GM13977 (cell line): Measurements from ENCODE around the gene ACSS2.

Source experiments
- DNase-seq: peaks from one replicate; pipeline ENCODE4 v3.0.0; 2012; ENCODE audit warnings: low spot score
- in situ Hi-C: fragments of 300-500 bp; cut with MboI; formaldehyde crosslinking; loops from one replicate; pipeline ENCODE4 v1.12.0; 2022; ENCODE audit warnings: low sequenced_read_pairs, low pct_unique_long_range_greater_than_20kb, mixed read lengths, inconsistent platforms; ENCODE audit not compliant: unreplicated experiment
- TF ChIP-seq, protein P1 (sequence below): IDR thresholded peaks from 2 replicates; pipeline ENCODE4 v1.5.1; 2012; ENCODE audit warnings: mild to moderate bottlenecking, control low read depth; ENCODE audit not compliant: insufficient read depth; ENCODE audit errors: extremely low read depth, missing control alignments

The ACSS2 gene

DNA sequence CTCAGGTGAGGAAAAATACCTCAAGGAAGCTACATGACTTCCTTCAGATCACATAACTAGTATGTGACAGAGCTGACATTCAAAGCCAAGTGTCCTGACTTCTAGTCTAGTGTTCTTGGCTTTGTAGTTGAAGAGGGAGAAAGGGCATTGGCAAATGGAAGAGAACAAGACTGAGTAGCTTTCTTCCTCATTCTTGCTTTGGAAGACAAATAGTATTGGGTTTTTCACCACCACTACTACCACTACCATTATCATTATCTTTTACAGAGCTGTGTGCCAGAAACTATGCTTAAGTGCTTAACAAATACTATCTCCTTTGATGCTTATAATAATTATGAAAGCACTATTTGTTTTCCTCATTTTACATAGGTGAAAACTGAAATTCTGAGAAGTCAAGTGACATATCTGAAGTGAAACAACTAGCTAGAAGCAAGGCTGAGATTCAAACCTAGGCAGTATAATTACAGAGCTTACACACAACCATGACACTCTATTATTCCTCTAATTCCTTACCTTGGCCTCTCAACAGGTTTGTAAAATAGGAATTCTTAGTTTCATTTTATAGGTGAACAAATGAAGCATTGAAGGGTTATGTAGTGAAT, 6.8 kb downstream of the ACSS2 start:
- TF ChIP-seq, protein P1, sequence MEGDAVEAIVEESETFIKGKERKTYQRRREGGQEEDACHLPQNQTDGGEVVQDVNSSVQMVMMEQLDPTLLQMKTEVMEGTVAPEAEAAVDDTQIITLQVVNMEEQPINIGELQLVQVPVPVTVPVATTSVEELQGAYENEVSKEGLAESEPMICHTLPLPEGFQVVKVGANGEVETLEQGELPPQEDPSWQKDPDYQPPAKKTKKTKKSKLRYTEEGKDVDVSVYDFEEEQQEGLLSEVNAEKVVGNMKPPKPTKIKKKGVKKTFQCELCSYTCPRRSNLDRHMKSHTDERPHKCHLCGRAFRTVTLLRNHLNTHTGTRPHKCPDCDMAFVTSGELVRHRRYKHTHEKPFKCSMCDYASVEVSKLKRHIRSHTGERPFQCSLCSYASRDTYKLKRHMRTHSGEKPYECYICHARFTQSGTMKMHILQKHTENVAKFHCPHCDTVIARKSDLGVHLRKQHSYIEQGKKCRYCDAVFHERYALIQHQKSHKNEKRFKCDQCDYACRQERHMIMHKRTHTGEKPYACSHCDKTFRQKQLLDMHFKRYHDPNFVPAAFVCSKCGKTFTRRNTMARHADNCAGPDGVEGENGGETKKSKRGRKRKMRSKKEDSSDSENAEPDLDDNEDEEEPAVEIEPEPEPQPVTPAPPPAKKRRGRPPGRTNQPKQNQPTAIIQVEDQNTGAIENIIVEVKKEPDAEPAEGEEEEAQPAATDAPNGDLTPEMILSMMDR: no peak
- no peak for DNase-seq
- in situ Hi-C loops: no loop called here

DNA sequence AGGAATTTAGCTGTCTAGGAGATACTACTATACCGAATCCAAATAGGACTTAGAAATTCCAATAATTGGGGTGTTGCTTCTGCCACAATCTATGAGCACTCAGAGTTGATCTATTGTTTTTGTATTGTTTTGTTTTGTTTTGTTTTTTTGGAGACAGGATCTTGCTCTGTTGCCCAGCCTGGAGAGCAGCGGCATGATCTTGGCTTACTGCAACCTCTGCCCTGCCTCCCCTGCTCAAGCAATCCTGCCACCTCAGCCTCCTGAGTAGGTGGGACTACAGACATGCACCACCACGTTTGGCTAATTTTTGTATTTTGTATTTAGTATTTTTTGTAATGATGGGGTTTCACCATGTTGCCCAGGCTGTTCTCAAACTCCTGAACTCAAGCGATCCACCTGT, 7.4 kb downstream of the ACSS2 start:
- in situ Hi-C loops: no loop called here
- DNase-seq: no peak
- TF ChIP-seq, protein P1: no peak

DNA sequence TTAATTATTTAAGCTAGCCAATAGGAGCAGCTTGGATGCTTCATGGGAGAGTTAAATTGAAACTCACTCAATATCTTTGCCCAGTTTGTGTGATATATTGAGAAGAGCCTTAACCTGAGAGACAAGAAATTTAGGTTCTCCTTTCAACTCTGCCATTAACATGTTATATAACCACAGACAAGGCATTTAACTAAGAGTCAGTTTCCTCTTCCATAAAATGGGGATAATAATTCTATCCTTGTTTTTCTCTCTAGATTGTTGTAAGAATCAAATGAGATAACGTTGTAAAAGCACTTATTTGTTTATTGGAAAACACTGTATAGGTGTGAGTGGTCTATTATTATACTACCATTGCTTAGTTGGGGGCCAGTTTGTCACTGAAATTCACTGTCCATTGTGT, 7.8 kb downstream of the ACSS2 start:
- DNase-seq: no peak
- TF ChIP-seq, protein P1: no peak
- in situ Hi-C loops: no loop called here

DNA sequence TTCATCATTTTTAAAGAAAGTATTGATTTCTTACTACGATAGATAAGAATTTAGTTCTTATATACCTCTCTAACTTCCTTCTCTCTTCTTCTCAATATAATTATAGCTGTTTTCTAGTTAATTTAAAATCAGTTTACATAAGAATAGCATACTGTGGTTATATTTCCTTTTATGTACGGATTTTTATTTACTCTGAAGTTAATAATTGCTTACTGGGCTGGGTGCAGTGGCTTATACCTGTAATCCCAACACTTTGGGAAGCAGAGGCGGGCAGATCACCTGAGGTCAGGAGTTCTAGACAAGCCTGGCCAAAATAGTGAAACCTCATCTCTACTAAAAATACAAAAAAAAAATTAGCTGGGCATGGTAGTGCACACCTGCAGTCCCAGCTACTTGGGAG, 9.7 kb downstream of the ACSS2 start:
- no peak for DNase-seq
- TF ChIP-seq, protein P1: no peak
- in situ Hi-C loops: no loop called here

DNA sequence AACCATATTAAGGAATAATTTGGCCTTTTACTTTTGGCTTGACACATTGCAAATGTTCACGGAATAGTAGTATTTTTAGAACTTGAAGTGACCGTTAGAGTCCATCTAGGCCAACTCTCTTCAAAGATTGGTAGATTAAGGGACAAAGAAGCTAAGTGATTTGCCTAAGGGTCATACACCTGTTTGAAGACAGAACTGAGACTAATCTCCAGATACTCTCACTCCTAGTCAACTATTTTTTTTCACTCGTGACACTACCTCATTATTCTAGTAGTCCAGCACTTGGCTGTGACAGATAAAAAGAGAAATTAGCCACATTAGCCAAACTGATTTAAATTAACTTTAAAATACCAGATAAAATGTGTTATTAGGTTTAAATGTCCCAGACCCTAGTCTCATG, 10.6 kb downstream of the ACSS2 start:
- in situ Hi-C loops: no loop called here
- TF ChIP-seq, protein P1: no peak
- no peak for DNase-seq

DNA sequence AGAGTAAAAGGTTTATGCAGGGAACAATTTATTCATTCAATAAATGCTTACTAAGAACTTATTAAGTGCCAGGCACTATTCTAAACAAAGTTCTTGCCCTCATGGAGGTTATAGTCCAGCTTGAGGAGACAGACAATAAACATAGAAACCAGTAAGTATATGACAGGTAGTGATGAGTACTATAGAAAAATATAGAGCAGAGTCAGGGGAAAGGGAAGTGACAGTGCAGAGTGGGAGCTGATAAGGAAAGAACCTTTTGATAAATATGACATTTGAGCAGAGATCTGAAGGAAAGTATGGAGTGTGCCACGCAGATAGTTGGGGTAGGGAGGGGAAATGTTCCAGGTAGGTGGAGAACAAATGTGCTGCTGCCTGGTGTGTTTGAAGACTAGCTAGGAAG, 12.1 kb downstream of the ACSS2 start:
- in situ Hi-C loops: no loop called here
- DNase-seq: no peak
- TF ChIP-seq, protein P1: no peak
